ENCODE results near the gene GJA9.

DNA sequence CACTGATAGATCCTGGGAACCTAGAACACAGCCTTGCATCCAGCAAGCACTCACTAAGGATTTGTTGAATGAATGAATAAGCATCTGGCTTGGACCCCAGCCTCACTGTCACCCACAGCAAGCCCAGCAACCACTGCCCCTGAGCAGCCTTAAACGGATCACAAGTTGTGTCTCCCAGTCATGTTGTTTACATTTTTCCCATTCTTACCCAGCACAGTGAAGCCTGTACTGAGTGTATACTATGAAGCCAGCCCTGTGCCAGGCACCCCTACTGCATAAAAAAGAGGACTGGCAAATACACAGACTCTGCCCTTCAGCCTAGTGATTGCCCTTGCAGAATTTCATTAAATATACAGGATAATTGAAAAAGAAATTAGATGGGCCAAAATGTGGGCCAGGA lies 52.0 kb downstream of the GJA9 start:
- TF ChIP-seq MYBL2 (CRISPR knock-in tag; IDR thresholded peaks at IDR 0.05) = no peak
- no peak for TF ChIP-seq ZNF138 (CRISPR knock-in tag; conservative IDR thresholded peaks at IDR 0.05)
- no peak for TF ChIP-seq RELA (CRISPR knock-in tag; IDR thresholded peaks at IDR 0.05; ENCODE audit: borderline replicate concordance)
- TF ChIP-seq, protein P1, sequence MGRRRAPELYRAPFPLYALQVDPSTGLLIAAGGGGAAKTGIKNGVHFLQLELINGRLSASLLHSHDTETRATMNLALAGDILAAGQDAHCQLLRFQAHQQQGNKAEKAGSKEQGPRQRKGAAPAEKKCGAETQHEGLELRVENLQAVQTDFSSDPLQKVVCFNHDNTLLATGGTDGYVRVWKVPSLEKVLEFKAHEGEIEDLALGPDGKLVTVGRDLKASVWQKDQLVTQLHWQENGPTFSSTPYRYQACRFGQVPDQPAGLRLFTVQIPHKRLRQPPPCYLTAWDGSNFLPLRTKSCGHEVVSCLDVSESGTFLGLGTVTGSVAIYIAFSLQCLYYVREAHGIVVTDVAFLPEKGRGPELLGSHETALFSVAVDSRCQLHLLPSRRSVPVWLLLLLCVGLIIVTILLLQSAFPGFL (CRISPR knock-in tag; IDR thresholded peaks at IDR 0.05; ENCODE audit: borderline replicate concordance) = no peak
